PC-9 (cell line): Measurements from ENCODE around the gene URB2. TPM values are rescaled to one million over a fixed set of nuclear protein-coding genes. Genes with fewer than 3 reads are reported as not detected.

Experiments used
- Bru-seq: library from RNA; stranded (reverse); fragments of 400-500 nt; gene quantifications from one replicate; lab custom pipeline; 2021; lab: Mats Ljungman, UMichigan
- BruChase-seq, 2 experiments: library from RNA; stranded (reverse); fragments of 400-500 nt; gene quantifications; one replicate each; lab custom pipeline; 2021; lab: Mats Ljungman, UMichigan
- BruUV-seq: library from RNA; stranded (reverse); fragments of 400-500 nt; replicated peaks from 2 replicates; lab custom pipeline; 2021; lab: Mats Ljungman, UMichigan
- CTCF ChIA-PET: fragments of 300-600 bp; sonication (Branson Sonifier 250); formaldehyde crosslinking; loops from one replicate; lab custom pipeline; 2022; ENCODE audit warnings: antibody characterized with exemption; lab: Charles Lee
- POLR2A ChIA-PET: fragments of 300-600 bp; sonication (Branson Sonifier 250); formaldehyde crosslinking; loops from one replicate; lab custom pipeline; 2022; ENCODE audit warnings: antibody characterized with exemption; ENCODE audit not compliant: unreplicated experiment; lab: Charles Lee
- DNase-seq, 2 experiments: peaks; one replicate each; pipeline versions ENCODE4 v3.0.0 to v3.0.0-alpha.2; 2015 to 2022; ENCODE audit warnings: mixed read lengths in 1 of 2
- H2AFZ ChIP-seq: fragments of 200-600 bp; sonication (generic); 2 replicates; pipeline ENCODE4 v1.8.1; 2017; ENCODE audit warnings: antibody characterized with exemption
- H3F3A ChIP-seq: fragments of 200-600 bp; sonication (generic); 2 replicates; pipeline ENCODE4 v1.8.1; 2017; ENCODE audit warnings: antibody characterized with exemption, mild to moderate bottlenecking, low read depth; ENCODE audit not compliant: insufficient read depth
- H3K27ac ChIP-seq: fragments of 200-600 bp; sonication (generic); 2 replicates; pipeline ENCODE4 v1.6.1; 2016; ENCODE audit warnings: mixed run types
- H3K27me3 ChIP-seq: fragments of 200-600 bp; sonication (generic); 2 replicates; pipeline ENCODE4 v1.6.1; 2016; ENCODE audit warnings: low read depth, mixed run types; ENCODE audit not compliant: insufficient read depth
- H3K36me3 ChIP-seq: fragments of 200-600 bp; sonication (generic); 2 replicates; pipeline ENCODE4 v1.6.1; 2016; ENCODE audit warnings: low read depth, mixed run types
- H3K4me1 ChIP-seq: fragments of 200-600 bp; sonication (generic); replicated peaks from 2 replicates; pipeline ENCODE4 v1.6.1; 2016; ENCODE audit warnings: mixed run types; ENCODE audit not compliant: insufficient read depth
- H3K4me2 ChIP-seq: fragments of 200-600 bp; sonication (generic); 2 replicates; pipeline ENCODE4 v1.6.1; 2017; ENCODE audit warnings: mixed run types
- H3K4me3 ChIP-seq: fragments of 200-600 bp; sonication (generic); 2 replicates; pipeline ENCODE4 v1.6.1; 2016; ENCODE audit warnings: mixed run types
- H3K79me2 ChIP-seq: fragments of 200-600 bp; sonication (generic); 2 replicates; pipeline ENCODE4 v1.6.1; 2017; ENCODE audit warnings: low read depth, mixed run types
- H3K9me2 ChIP-seq: fragments of 200-600 bp; sonication (generic); 2 replicates; pipeline ENCODE4 v1.8.1; 2017; ENCODE audit warnings: mild to moderate bottlenecking; ENCODE audit not compliant: insufficient read depth
- H3K9me3 ChIP-seq: fragments of 200-600 bp; sonication (generic); 2 replicates; pipeline ENCODE4 v1.8.1; 2016; ENCODE audit warnings: low read depth; ENCODE audit not compliant: insufficient read depth
- H4K20me1 ChIP-seq: fragments of 200-600 bp; sonication (generic); 2 replicates; pipeline ENCODE4 v1.8.1; 2017; ENCODE audit not compliant: insufficient read depth
- EZH2 ChIP-seq: fragments of 200-600 bp; sonication (generic); IDR thresholded peaks from 2 replicates; pipeline ENCODE4 v1.8.0; 2017; ENCODE audit warnings: antibody characterized with exemption, low read depth
- intact Hi-C: fragments of 100-400 bp; cut with micrococcal nuclease; formaldehyde crosslinking; loops from one replicate; pipeline ENCODE4 v1.10.0; 2022; ENCODE audit not compliant: unreplicated experiment
- long read RNA-seq: library from polyadenylated mRNA; stranded (forward); transcript quantifications from one replicate; pipeline ENCODE4 v2.0.0, GENCODE V29; 2022
- total RNA-seq: library from RNA; stranded (reverse); gene quantifications from 2 replicates; pipeline ENCODE4 v1.2.3, GENCODE V29; 2021
- TF ChIP-seq, protein P1 (sequence below): fragments of 200-600 bp; sonication (generic); conservative IDR thresholded peaks from 2 replicates; pipeline ENCODE4 v1.6.1; 2017; ENCODE audit warnings: mixed run types, antibody characterized with exemption, mild to moderate bottlenecking, moderate library complexity

URB2 gene
- 6.6 and 7.7 TPM in 2 replicates for total RNA-seq
- Bru-seq, nascent RNA, result percentile 75 among the genes with signal in this experiment
- percentile 66 among the genes with signal in this experiment for BruChase-seq, experiment 1, labeled RNA remaining after a 2-hour chase
- percentile 67 among the genes with signal in this experiment for BruChase-seq, experiment 2, labeled RNA remaining after a 6-hour chase
- long read RNA-seq, full-length matches to known transcripts, result 9 of 13 reads
- long read RNA-seq, partial matches to known transcripts, result 2 of 13 reads
- long read RNA-seq, other reads (novel, unspliced or antisense), result 2 of 13 reads

DNA sequence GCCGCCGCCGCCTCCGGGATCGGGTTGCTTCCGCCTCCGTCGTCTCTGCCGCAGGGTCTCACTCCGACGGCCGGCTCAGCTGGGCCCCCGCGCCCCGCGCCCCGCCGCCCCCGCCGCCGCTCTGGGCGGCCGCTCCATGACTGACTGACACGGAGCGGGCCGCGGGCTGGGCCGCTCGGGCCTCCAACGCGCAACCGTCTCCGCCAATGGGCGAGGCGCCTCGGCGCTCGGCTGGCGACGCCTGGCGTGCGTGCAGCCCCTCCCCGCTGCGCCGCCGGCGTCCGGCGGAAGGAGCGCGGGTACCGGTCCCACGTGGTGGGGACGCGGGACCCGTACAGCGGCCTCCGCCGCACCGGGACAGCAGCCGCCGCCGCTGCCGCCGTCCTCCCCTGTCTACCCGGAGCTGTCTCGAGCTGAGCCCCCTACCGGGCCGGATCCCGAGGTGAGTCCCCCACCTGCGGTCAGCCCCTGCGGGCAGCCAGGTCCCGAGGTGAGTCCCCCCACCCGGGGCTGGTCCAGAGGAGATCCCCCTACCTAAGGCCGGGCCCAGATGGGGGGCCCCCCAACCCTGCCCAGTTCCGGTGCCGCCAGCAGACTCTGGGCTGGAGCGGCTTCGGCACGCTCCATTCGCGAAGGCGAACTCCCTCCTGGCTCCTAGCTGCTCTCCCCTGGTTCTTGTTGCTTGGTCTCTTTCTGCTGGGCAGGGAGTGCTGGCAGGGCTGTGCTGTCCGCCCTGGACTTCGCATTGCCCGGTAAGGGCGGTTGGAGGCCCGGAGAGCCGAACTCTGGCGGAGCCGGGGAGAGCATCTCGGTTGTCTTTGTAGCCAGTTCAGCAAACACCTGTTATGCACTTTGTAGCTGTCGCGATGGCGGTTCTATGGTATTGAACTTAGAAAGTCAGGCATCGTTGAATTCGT lies at the start of gene URB2, which contains the start of gene TAF5L:
Gene URB2, plus strand, starts transcription at position 333 of the 917 bp plus-strand sequence. CDS start 1,387 bp downstream, outside the sequence.
Gene TAF5L, minus strand, starts transcription at position 208 of the 917 bp plus-strand sequence. CDS start 11,640 bp downstream, outside the sequence.
- Histone ChIP-seq H3K4me2 (peak within 1 kb of the TSS; percentile 96), H3K9me3 (no peaks in the 10 kb centered on the region), H3K4me3 (peak within 1 kb of the TSS; percentile 99), H3K4me1 (peaks cover 22% of the 10 kb centered on the region), H2AFZ (peak within 1 kb of the TSS; percentile 99), H3K36me3 (peaks cover 13% of the 10 kb centered on the region), H3F3A (peaks cover 15% of the 10 kb centered on the region; the same call in 1 of the 2 replicates), H3K9me2 (no peaks in the 10 kb centered on the region), H3K27me3 (no peaks in the 10 kb centered on the region), H3K27ac (peak within 1 kb of the TSS; percentile 27; the same call in 1 of the 2 replicates), H3K79me2 (peaks cover 88% of the 10 kb centered on the region), H4K20me1 (peaks cover 36% of the 10 kb centered on the region)
- no TSS peak for BruUV-seq
- ChIA-PET POLR2A (interaction anchor here (0.9 kb wide), 1 partner anchor 67 kb away, joined by 4 read pairs; no protein-coding TSS in a partner anchor), CTCF (no interaction called here)
- peak; percentile 69 to 90 for DNase-seq
- TF ChIP-seq, protein P1, sequence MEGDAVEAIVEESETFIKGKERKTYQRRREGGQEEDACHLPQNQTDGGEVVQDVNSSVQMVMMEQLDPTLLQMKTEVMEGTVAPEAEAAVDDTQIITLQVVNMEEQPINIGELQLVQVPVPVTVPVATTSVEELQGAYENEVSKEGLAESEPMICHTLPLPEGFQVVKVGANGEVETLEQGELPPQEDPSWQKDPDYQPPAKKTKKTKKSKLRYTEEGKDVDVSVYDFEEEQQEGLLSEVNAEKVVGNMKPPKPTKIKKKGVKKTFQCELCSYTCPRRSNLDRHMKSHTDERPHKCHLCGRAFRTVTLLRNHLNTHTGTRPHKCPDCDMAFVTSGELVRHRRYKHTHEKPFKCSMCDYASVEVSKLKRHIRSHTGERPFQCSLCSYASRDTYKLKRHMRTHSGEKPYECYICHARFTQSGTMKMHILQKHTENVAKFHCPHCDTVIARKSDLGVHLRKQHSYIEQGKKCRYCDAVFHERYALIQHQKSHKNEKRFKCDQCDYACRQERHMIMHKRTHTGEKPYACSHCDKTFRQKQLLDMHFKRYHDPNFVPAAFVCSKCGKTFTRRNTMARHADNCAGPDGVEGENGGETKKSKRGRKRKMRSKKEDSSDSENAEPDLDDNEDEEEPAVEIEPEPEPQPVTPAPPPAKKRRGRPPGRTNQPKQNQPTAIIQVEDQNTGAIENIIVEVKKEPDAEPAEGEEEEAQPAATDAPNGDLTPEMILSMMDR, result no peak
- TF ChIP-seq EZH2, result no peak
- intact Hi-C loops, result loop anchor here (1.0 kb wide), 2 partner anchors 67 to 118 kb away; partner anchors contain the start of gene NUP133

DNA sequence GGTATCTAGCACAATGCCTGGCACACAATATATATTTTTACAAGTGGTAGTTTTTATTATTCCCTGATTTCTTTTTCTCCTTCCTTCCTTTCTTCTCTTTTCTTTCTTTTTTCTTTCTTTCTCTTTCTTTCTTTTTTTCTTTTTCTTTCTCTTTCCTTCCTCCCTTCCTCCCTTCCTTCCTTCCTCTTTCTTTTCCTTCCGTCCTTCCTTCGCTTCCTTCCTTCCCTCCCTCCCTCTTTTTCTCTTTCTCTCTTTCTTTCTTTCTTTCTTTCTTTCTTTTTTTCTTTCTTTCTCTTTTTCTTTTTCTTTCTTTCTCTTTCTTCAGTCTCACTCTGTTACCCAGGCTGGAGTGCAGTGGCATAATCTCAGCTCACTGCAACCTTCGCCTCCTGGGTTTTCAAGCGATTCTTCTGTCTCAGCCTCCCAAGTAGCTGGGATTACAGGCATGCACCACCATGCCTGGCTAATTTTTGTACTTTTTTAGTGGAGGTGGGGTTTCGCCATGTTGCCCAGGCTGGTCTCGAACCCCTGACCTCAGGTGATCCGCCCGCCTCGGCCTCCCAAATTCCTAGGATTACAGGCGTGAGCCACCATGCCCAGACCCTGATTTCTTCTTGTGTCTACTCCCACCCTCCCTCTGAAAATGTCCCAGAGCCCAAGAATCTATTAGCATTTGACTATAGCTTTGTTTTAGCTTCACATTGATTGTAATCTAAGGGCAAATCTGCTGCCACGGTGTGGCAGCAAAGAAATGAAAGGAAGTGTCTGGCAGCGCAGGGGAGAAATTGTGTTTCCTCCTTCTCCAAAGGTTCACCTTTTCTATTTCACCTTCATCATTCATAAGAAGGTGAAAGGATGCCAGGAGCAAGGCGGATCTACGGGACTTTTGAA lies 47.6 kb upstream of the URB2 start:
- BruUV-seq, result no TSS peak
- no peaks in the 10 kb centered on the region for H3K9me2 ChIP-seq
- no peaks in the 10 kb centered on the region for H4K20me1 ChIP-seq
- no peak overlapping the region for H3K27ac ChIP-seq
- H3K36me3 ChIP-seq, result no peaks in the 10 kb centered on the region
- DNase-seq, result no peak
- H3K4me2 ChIP-seq, result peak overlapping the region; percentile 14; the same call in 1 of the 2 replicates
- H3K79me2 ChIP-seq, result no peaks in the 10 kb centered on the region
- H2AFZ ChIP-seq, result no peak overlapping the region
- POLR2A ChIA-PET, result no interaction called here
- no peaks in the 10 kb centered on the region for H3F3A ChIP-seq
- TF ChIP-seq EZH2, result no peak
- TF ChIP-seq, protein P1, result no peak
- CTCF ChIA-PET, result no interaction called here
- no peak overlapping the region for H3K4me3 ChIP-seq
- intact Hi-C loops, result no loop called here
- no peaks in the 10 kb centered on the region for H3K27me3 ChIP-seq
- H3K9me3 ChIP-seq, result no peaks in the 10 kb centered on the region
- peaks cover 5% of the 10 kb centered on the region; the same call in 1 of the 2 replicates for H3K4me1 ChIP-seq
